Tibial nerve (tissue), 4 donors: ENCODE results near the gene HERC3.

Experiments used
- EP300 ChIP-seq, 2 donors: sonication (generic); formaldehyde crosslinking; IDR thresholded peaks; one replicate each; pipeline ENCODE4 v1.6.1; 2017; ENCODE audit warnings: antibody characterized with exemption in 2 of 2, mild to moderate bottlenecking in 1 of 2
- TF ChIP-seq, protein P1 (sequence below), 5 experiments: fragments of 200-600 bp in 3 of 5; fragments of 450-650 bp in 2 of 5; sonication (generic) in 3 of 5; IDR thresholded peaks; one replicate each; pipeline ENCODE4 v1.5.1; 2016 to 2019; ENCODE audit warnings: antibody characterized with exemption in 5 of 5, mild to moderate bottlenecking in 3 of 5, moderate library complexity in 2 of 5

DNA sequence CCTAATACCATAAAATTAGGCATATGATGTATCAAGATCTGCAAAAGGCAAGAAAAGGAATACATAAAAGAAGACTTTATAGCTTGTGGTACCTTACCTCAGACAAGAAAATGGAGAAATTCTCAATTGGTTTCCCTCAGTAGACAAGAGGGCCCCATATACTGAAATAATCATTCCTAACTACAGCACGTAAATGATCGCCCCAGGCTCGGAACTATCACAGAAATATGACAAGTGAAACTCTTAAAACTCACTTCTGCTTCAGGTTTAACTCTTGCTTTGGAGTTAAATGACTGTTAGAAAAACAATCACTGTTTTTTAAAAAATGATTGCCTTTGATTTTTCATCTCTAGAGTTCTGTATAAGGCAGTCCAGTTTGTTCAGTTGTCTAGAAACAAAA lies 144.0 kb downstream of the HERC3 start:
- TF ChIP-seq, protein P1, sequence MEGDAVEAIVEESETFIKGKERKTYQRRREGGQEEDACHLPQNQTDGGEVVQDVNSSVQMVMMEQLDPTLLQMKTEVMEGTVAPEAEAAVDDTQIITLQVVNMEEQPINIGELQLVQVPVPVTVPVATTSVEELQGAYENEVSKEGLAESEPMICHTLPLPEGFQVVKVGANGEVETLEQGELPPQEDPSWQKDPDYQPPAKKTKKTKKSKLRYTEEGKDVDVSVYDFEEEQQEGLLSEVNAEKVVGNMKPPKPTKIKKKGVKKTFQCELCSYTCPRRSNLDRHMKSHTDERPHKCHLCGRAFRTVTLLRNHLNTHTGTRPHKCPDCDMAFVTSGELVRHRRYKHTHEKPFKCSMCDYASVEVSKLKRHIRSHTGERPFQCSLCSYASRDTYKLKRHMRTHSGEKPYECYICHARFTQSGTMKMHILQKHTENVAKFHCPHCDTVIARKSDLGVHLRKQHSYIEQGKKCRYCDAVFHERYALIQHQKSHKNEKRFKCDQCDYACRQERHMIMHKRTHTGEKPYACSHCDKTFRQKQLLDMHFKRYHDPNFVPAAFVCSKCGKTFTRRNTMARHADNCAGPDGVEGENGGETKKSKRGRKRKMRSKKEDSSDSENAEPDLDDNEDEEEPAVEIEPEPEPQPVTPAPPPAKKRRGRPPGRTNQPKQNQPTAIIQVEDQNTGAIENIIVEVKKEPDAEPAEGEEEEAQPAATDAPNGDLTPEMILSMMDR (IDR thresholded peaks at IDR 0.05), result no peak
- no peak for TF ChIP-seq EP300 (IDR thresholded peaks at IDR 0.05)
